HepG2 (cell line): ENCODE measurements around the gene SLC6A6.

Experiments
- AGO1 ChIP-seq: fragments of 200-400 bp; formaldehyde crosslinking; IDR thresholded peaks from 2 replicates; pipeline ENCODE4 v1.6.1; 2017; ENCODE audit warnings: mild to moderate bottlenecking, low read depth, low read length, moderate library complexity; ENCODE audit not compliant: poor library complexity, severe bottlenecking
- FOXM1 ChIP-seq: sonication (generic); formaldehyde crosslinking; IDR thresholded peaks from 2 replicates; pipeline ENCODE4 v1.5.0; 2020; ENCODE audit warnings: missing genetic modification reagents
- HDAC6 ChIP-seq: fragments of 200-600 bp; sonication (generic); IDR thresholded peaks from 2 replicates; pipeline ENCODE4 v1.7.0; 2017; ENCODE audit warnings: mild to moderate bottlenecking, antibody characterized with exemption, low read length, low read depth
- KLF11 ChIP-seq: IDR thresholded peaks from 2 replicates; pipeline ENCODE4 v1.6.1; 2016; ENCODE audit warnings: missing compliant biosample characterization
- POLR2A ChIP-seq, 2 experiments: IDR thresholded peaks; 2 replicates each; pipeline ENCODE4 v1.6.1; 2011; ENCODE audit warnings: low read depth in 2 of 2, low read length in 2 of 2, mild to moderate bottlenecking in 1 of 2, moderate library complexity in 1 of 2; ENCODE audit not compliant: insufficient read depth in 1 of 2
- RBM22 ChIP-seq: fragments of 200-400 bp; formaldehyde crosslinking; optimal IDR thresholded peaks from 2 replicates; pipeline ENCODE3; 2017; ENCODE audit warnings: mild to moderate bottlenecking, low read length, moderate library complexity
- RNF2 ChIP-seq: fragments of 450-650 bp; conservative IDR thresholded peaks from 2 replicates; pipeline ENCODE4 v1.6.1; 2016; ENCODE audit warnings: low read depth
- U2AF2 ChIP-seq: fragments of 200-400 bp; formaldehyde crosslinking; IDR thresholded peaks from 2 replicates; pipeline ENCODE4 v1.6.1; 2017; ENCODE audit warnings: low read depth, mild to moderate bottlenecking, low read length
- ZFP36L2 ChIP-seq: sonication (generic); formaldehyde crosslinking; IDR thresholded peaks from 2 replicates; pipeline ENCODE4 v1.4.0; 2020; ENCODE audit warnings: missing genetic modification reagents
- ZNF274 ChIP-seq: sonication (generic); formaldehyde crosslinking; IDR thresholded peaks from 2 replicates; pipeline ENCODE4 v1.5.1; 2020; ENCODE audit warnings: mild to moderate bottlenecking, missing genetic modification reagents
- ZNF441 ChIP-seq: sonication (generic); formaldehyde crosslinking; IDR thresholded peaks from 2 replicates; pipeline ENCODE4 v1.7.0; 2021; ENCODE audit warnings: missing genetic modification reagents, borderline replicate concordance
- TF ChIP-seq, protein P1 (sequence below): sonication (generic); formaldehyde crosslinking; IDR thresholded peaks from 2 replicates; pipeline ENCODE4 v1.5.0; 2020; ENCODE audit warnings: missing genetic modification reagents
- TF ChIP-seq, protein P2 (sequence below), 2 experiments: IDR thresholded peaks; 2 replicates each; pipeline ENCODE4 v1.6.1; 2011 to 2012; ENCODE audit warnings: low read length in 2 of 2, borderline replicate concordance in 1 of 2, low read depth in 1 of 2, mild to moderate bottlenecking in 1 of 2, moderate library complexity in 1 of 2
- TF ChIP-seq, protein P3 (sequence below): sonication (generic); formaldehyde crosslinking; conservative IDR thresholded peaks from 2 replicates; pipeline ENCODE4 v1.4.0; 2020; ENCODE audit warnings: missing genetic modification reagents

DNA sequence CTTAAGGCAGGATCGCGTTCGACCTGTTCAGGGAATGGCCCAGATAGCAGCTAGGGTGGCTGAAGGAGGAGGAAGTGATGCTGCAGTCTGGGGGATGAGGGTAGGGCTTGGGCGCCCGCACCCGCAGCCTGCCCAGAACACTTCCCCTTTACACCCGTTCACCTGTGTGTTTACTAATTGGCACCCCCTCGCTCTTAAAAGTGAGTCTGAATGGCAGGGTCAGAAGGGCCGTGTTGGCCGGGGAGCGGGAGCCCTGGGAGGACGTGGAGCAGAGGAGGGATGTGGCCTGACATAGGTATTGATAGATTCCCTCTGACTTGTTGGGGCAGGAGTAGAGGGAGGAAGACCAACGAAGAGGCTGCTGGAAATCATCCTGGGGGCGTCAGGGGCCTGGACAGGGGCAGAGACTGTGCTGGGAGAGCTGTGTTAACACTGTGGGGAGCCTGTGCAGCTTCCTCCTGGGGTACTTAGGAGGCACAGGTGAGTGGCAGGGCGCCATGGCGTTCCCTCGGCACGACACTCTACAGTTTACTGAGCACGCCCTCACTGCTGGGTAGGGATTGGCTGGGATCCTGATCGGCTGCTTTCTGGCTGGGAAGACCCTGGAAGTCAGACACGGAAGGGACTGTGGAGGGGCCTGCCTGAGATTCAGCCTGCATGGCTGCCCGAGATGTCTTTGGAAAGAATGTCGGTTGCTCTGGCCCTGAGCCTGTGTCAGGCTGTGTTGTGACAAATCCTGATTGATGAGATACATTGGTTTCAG is 51.7 kb downstream of the SLC6A6 start:
- TF ChIP-seq AGO1 (no peak), FOXM1 (no peak), KLF11 (CRISPR knock-in tag) (no peak), HDAC6 (no peak), ZNF274 (no peak), U2AF2 (no peak), RBM22 (no peak), RNF2 (no peak), ZFP36L2 (CRISPR knock-in tag) (no peak), POLR2A (IDR thresholded peaks at IDR 0.05; ENCODE audit: insufficient read depth in 1 of 2, low read depth in 2 of 2, low read length in 2 of 2) (no peak), ZNF441 (CRISPR knock-in tag) (no peak)
- TF ChIP-seq, protein P1, sequence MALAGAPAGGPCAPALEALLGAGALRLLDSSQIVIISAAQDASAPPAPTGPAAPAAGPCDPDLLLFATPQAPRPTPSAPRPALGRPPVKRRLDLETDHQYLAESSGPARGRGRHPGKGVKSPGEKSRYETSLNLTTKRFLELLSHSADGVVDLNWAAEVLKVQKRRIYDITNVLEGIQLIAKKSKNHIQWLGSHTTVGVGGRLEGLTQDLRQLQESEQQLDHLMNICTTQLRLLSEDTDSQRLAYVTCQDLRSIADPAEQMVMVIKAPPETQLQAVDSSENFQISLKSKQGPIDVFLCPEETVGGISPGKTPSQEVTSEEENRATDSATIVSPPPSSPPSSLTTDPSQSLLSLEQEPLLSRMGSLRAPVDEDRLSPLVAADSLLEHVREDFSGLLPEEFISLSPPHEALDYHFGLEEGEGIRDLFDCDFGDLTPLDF (CRISPR knock-in tag), result no peak
- TF ChIP-seq, protein P2, sequence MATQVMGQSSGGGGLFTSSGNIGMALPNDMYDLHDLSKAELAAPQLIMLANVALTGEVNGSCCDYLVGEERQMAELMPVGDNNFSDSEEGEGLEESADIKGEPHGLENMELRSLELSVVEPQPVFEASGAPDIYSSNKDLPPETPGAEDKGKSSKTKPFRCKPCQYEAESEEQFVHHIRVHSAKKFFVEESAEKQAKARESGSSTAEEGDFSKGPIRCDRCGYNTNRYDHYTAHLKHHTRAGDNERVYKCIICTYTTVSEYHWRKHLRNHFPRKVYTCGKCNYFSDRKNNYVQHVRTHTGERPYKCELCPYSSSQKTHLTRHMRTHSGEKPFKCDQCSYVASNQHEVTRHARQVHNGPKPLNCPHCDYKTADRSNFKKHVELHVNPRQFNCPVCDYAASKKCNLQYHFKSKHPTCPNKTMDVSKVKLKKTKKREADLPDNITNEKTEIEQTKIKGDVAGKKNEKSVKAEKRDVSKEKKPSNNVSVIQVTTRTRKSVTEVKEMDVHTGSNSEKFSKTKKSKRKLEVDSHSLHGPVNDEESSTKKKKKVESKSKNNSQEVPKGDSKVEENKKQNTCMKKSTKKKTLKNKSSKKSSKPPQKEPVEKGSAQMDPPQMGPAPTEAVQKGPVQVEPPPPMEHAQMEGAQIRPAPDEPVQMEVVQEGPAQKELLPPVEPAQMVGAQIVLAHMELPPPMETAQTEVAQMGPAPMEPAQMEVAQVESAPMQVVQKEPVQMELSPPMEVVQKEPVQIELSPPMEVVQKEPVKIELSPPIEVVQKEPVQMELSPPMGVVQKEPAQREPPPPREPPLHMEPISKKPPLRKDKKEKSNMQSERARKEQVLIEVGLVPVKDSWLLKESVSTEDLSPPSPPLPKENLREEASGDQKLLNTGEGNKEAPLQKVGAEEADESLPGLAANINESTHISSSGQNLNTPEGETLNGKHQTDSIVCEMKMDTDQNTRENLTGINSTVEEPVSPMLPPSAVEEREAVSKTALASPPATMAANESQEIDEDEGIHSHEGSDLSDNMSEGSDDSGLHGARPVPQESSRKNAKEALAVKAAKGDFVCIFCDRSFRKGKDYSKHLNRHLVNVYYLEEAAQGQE (IDR thresholded peaks at IDR 0.05; ENCODE audit: borderline replicate concordance in 1 of 2, low read depth in 1 of 2, low read length in 2 of 2), result no peak
- TF ChIP-seq, protein P3, sequence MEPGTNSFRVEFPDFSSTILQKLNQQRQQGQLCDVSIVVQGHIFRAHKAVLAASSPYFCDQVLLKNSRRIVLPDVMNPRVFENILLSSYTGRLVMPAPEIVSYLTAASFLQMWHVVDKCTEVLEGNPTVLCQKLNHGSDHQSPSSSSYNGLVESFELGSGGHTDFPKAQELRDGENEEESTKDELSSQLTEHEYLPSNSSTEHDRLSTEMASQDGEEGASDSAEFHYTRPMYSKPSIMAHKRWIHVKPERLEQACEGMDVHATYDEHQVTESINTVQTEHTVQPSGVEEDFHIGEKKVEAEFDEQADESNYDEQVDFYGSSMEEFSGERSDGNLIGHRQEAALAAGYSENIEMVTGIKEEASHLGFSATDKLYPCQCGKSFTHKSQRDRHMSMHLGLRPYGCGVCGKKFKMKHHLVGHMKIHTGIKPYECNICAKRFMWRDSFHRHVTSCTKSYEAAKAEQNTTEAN (CRISPR knock-in tag), result no peak
